Prostate gland (tissue), 2 donors: ENCODE data around the gene EEF1G. TPM values are rescaled to one million over a fixed set of nuclear protein-coding genes. Genes with fewer than 3 reads are reported as not detected.
"Not testable (repeated sequence)": the region's sequence is repeated elsewhere in the genome, so short reads cannot be mapped to it uniquely, and the experiment has no call there.

Source experiments
- DNase-seq: peaks from one replicate; pipeline ENCODE4 v3.0.0-alpha.2; 2019; ENCODE audit warnings: low spot score
- H3K27ac ChIP-seq, 2 donors: fragments of 200-600 bp; sonication (generic); 2 replicates each; pipeline ENCODE4 v1.5.1; 2017 to 2019
- H3K27me3 ChIP-seq: fragments of 200-600 bp; sonication (generic); replicated peaks from 2 replicates; pipeline ENCODE4 v1.5.1; 2019; ENCODE audit not compliant: insufficient read depth
- H3K36me3 ChIP-seq, 2 donors: fragments of 200-600 bp; sonication (generic); 1 replicate in 1 of 2; 2 replicates in 1 of 2; pipeline versions ENCODE4 v1.5.1 to v1.8.1; 2017 to 2019
- H3K4me1 ChIP-seq: fragments of 200-600 bp; sonication (generic); replicated peaks from 2 replicates; pipeline ENCODE4 v1.5.1; 2019
- H3K4me3 ChIP-seq, 2 donors: fragments of 200-600 bp; sonication (generic); 2 replicates each; pipeline ENCODE4 v1.5.1; 2017 to 2019
- H3K9me3 ChIP-seq: fragments of 200-600 bp; sonication (generic); 2 replicates; pipeline ENCODE4 v1.5.1; 2017
- CTCF ChIP-seq, 4 experiments: fragments of 200-600 bp in 2 of 4; fragments of 450-650 bp in 2 of 4; sonication (generic) in 2 of 4; IDR thresholded peaks; 1 replicate in 3 of 4; 2 replicates in 1 of 4; pipeline ENCODE4 v1.5.1; 2016 to 2019; ENCODE audit warnings: antibody characterized with exemption in 4 of 4, mild to moderate bottlenecking in 2 of 4, moderate library complexity in 2 of 4
- POLR2A ChIP-seq: fragments of 450-650 bp; IDR thresholded peaks from one replicate; pipeline ENCODE4 v1.6.1; 2016; ENCODE audit warnings: antibody characterized with exemption, mild to moderate bottlenecking
- POLR2AphosphoS5 ChIP-seq: sonication (generic); formaldehyde crosslinking; IDR thresholded peaks from one replicate; pipeline ENCODE4 v1.6.1; 2017; ENCODE audit warnings: antibody characterized with exemption
- WGBS: methylation state at CpG from one replicate; pipeline ENCODE4 v1.1.5; 2018; 5-methylcytosine and 5-hydroxymethylcytosine counted together
- intact Hi-C: fragments of 100-400 bp; cut with DNase I; formaldehyde crosslinking; loops from one replicate; pipeline ENCODE4 v1.14.2; 2022
- total RNA-seq, 2 donors: library from RNA; depleted of rRNA; stranded (reverse); fragments of >200 nt; gene quantifications; one replicate each; pipeline ENCODE4 v1.1.0, GENCODE V29; 2016

Gene EEF1G
- total RNA-seq, 2 donors from 2014 or later, result 1,254 to 2,389 TPM

- Histone ChIP-seq H3K4me3 (no peak overlapping the region), H3K4me1 (peaks cover 10% of the 10 kb centered on the region), H3K36me3 (no peaks in the 10 kb centered on the region), H3K9me3 (no peaks in the 10 kb centered on the region), H3K27ac (peak overlapping the region in 1 of 2 donors; percentile 76), H3K27me3 (no peaks in the 10 kb centered on the region)
- WGBS, result 56% methylated on average over 18 of the region's 18 CpGs
- TF ChIP-seq POLR2AphosphoS5, result no peak
- no peak for TF ChIP-seq CTCF (IDR thresholded peaks at IDR 0.05)
- no peak for TF ChIP-seq POLR2A
- intact Hi-C loops, result no loop called here
- no peak for DNase-seq
Observed at GRCh38 chr11:62588966-62589637, 15.4 kb upstream of the EEF1G start.

DNA sequence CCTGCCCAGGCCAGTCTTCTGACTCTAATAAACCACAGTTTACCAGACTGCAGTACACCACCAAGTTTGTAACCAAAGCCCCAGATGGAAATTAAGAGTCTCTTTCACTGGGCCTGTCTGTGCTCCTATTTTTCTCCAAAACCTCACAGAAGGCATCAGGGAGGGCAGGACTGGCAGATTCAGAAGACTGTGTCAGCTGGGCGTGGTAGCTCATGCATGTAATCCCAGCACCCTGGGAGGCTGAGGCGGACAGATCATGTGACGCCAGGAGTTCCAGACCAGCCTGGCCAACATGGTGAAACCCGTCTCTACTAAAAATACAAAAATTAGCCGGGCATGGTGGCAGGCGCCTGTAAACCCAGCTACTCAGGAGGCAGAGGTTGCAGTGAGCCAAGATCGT is 11.7 kb upstream of the EEF1G start:
- DNase-seq, H3K9me3 ChIP-seq, H3K4me1 ChIP-seq, intact Hi-C loops, H3K27ac ChIP-seq, H3K36me3 ChIP-seq, H3K27me3 ChIP-seq, H3K4me3 ChIP-seq: not testable (repeated sequence)
- WGBS, result 91% methylated on average over 7 of the region's 7 CpGs

DNA sequence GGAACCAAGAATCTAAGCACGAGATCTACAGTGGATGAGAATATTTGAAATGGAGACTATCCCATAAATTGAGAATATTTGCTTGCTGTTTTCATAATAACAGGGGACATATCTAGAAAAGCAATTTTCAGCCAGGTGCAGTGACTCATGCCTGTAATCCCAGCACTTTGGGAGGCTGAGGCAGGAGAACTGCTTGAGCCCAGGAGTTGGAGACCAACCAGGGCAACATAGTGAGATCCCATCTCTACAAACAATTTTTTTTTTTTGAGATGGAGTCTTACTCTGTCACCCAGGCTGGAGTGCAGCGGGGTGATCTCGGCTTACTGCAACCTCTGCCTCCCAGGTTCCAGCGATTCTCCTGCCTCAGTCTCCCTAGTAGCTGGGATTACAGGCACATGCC is 8.0 kb upstream of the EEF1G start:
- 98% methylated on average over 4 of the region's 4 CpGs for WGBS
- H3K27me3 ChIP-seq, H3K36me3 ChIP-seq, H3K27ac ChIP-seq, H3K4me1 ChIP-seq, DNase-seq, H3K9me3 ChIP-seq, H3K4me3 ChIP-seq, intact Hi-C loops: not testable (repeated sequence)

DNA sequence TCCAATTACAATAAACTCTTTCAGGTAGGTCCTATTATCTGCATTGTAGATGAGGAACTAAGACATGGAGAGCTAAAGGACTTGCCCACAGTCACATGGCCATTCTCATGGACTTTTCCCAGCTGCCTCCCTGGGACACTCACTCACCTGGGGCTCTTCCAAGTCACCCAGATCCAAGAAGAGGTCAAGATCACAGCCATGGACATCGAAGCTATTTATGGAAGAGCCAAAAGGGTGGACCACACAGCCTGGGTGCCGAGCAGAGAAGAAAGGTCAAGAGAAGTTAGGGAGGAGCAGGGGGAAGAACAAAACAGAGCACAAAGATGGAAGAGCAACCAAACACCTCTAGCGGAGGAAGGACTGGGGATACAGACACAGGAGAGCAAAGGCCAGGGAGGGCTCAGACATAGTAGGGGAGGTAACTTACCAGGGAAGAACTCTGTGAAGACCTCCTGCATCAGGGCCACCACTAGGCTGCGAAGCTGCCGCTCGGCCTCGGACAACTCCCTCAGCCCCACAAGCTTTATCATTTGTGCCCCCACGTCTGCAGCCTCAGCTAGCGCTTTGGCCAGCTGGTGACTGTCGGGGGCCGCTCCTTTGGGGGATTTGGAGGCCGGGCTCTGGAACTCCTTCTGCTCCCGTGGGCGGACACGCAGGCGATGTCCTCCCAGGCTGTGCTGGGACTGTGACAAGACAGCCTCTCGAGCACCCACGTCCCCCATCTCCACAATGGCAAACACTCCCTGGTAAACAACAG is 7.4 kb upstream of the EEF1G start:
- TF ChIP-seq POLR2AphosphoS5 (no peak), CTCF (IDR thresholded peaks at IDR 0.05) (no peak), POLR2A (no peak)
- intact Hi-C loops, result no loop called here
- H3K4me3 ChIP-seq, result no peak overlapping the region
- DNase-seq, result no peak
- no peaks in the 10 kb centered on the region for H3K27me3 ChIP-seq
- WGBS, result 93% methylated on average over 18 of the region's 18 CpGs
- H3K9me3 ChIP-seq, result no peaks in the 10 kb centered on the region
- peaks cover 0 to 4% of the 10 kb centered on the region in 2 donors for H3K36me3 ChIP-seq
- no peaks in the 10 kb centered on the region for H3K4me1 ChIP-seq
- no peak overlapping the region for H3K27ac ChIP-seq

- no peak overlapping the region for H3K4me3 ChIP-seq
- WGBS, result 91% methylated on average over 2 of the region's 2 CpGs
- H3K36me3 ChIP-seq, result peaks cover 0 to 4% of the 10 kb centered on the region in 2 donors
- intact Hi-C loops, result no loop called here
- H3K27me3 ChIP-seq, result no peaks in the 10 kb centered on the region
- no peak for TF ChIP-seq CTCF (IDR thresholded peaks at IDR 0.05)
- TF ChIP-seq POLR2AphosphoS5, result no peak
- no peak for TF ChIP-seq POLR2A
- H3K27ac ChIP-seq, result no peak overlapping the region
- peaks cover 2% of the 10 kb centered on the region for H3K4me1 ChIP-seq
- DNase-seq, result no peak
- H3K9me3 ChIP-seq, result no peaks in the 10 kb centered on the region
Observed at GRCh38 chr11:62579252-62579651, 5.6 kb upstream of the EEF1G start.

- Histone ChIP-seq H3K27ac (no peak overlapping the region), H3K36me3 (peaks cover 0 to 4% of the 10 kb centered on the region in 2 donors), H3K27me3 (no peaks in the 10 kb centered on the region), H3K4me1 (peaks cover 2% of the 10 kb centered on the region), H3K4me3 (no peak overlapping the region), H3K9me3 (no peaks in the 10 kb centered on the region)
- no peak for DNase-seq
- over 99% methylated on average over 11 of the region's 11 CpGs for WGBS
- TF ChIP-seq CTCF (IDR thresholded peaks at IDR 0.05) (no peak), POLR2AphosphoS5 (no peak), POLR2A (no peak)
- intact Hi-C loops, result no loop called here
Observed at GRCh38 chr11:62578541-62578940, 4.8 kb upstream of the EEF1G start.
